Measurements from ENCODE around the gene GDF10. TPM values are rescaled to one million over a fixed set of nuclear protein-coding genes. Genes with fewer than 3 reads are reported as not detected.

GDF10 gene
- total RNA-seq, 2 experiments from 2014 or later: 0.50 to 0.56 TPM

DNA sequence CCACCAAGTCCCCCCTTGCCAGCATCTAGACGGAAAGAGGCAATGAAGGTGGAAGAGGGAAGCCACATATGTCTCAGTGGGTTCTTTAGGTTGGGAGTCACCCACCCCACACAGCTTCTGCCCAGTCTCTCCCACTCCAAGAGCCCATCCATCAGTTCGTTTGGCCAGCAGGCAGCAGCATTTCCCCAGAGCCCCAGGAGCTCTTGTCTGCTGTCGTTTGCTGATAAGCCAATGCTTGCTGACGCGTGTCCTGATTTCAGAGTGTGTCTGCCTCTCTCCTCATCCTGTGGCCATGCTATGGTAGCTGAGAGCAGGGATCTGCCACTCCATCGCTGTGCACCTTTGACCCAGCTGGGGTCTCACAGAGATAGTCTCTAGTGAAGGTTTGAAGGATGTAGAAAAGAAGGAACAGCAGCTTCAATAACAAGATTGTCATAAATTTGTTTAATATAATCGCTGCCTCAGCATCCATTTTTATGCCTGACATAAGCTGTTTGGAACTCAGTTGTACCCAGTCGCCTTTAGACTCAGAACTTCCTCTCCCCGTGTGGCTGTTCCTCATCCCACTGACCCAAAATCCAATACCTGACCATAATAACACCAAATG lies 39.4 kb upstream of the GDF10 start:
- Mint-ChIP-seq H3K36me3 (peaks cover 6% of the 10 kb centered on the region), H3K27ac (peak overlapping the region; percentile 96), H3K4me3 (peak overlapping the region; percentile 36), H3K4me1 (ENCODE audit: low read depth) (peaks cover 91% of the 10 kb centered on the region), H3K27me3 (peaks cover 1% of the 10 kb centered on the region), H3K9me3 (peaks cover 3% of the 10 kb centered on the region)
- peak; percentile 61 for DNase-seq
- intact Hi-C loops (cut with micrococcal nuclease): loop anchor here (1.0 to 2.0 kb wide), 2 partner anchors 52 to 54 kb away; no protein-coding TSS in a partner anchor
- ChIA-PET POLR2A (no interaction called here), CTCF (interaction anchor here (0.6 to 2.4 kb wide), 6 partner anchors 11 to 213 kb away, joined by 3 to 12 read pairs (median 5); no protein-coding TSS in a partner anchor)

- intact Hi-C loops (cut with micrococcal nuclease): loop anchor here (2.0 kb wide), 1 partner anchor 54 kb away; no protein-coding TSS in a partner anchor
- POLR2A ChIA-PET: no interaction called here
- Mint-ChIP-seq H3K4me3 (peak overlapping the region; percentile 36), H3K9me3 (peaks cover 8% of the 10 kb centered on the region), H3K27ac (peak overlapping the region; percentile 96), H3K27me3 (peaks cover 1% of the 10 kb centered on the region), H3K4me1 (ENCODE audit: low read depth) (peaks cover 91% of the 10 kb centered on the region), H3K36me3 (peaks cover 12% of the 10 kb centered on the region)
- peak; percentile 63 for DNase-seq
- CTCF ChIA-PET: interaction anchor here (0.6 to 2.4 kb wide), 5 partner anchors 11 to 213 kb away, joined by 3 to 12 read pairs (median 6); no protein-coding TSS in a partner anchor
These were observed 38.9 kb upstream of the GDF10 start for GRCh38 chr10:47261121-47261520.

GRCh38 chr10:47261556-47261955 lies 38.4 kb upstream of the GDF10 start:
- Mint-ChIP-seq H3K9me3 (peaks cover 13% of the 10 kb centered on the region), H3K36me3 (peaks cover 12% of the 10 kb centered on the region), H3K4me1 (ENCODE audit: low read depth) (peaks cover 91% of the 10 kb centered on the region), H3K4me3 (peak overlapping the region; percentile 36), H3K27me3 (peaks cover 1% of the 10 kb centered on the region), H3K27ac (peak overlapping the region; percentile 96)
- peak; percentile 16 for DNase-seq
- ChIA-PET CTCF (interaction anchor here (2.0 to 2.4 kb wide), 3 partner anchors 50 to 214 kb away, joined by 6 to 12 read pairs (median 11); no protein-coding TSS in a partner anchor), POLR2A (no interaction called here)
- intact Hi-C loops (cut with micrococcal nuclease): loop anchor here (2.0 kb wide), 1 partner anchor 55 kb away; no protein-coding TSS in a partner anchor

DNA sequence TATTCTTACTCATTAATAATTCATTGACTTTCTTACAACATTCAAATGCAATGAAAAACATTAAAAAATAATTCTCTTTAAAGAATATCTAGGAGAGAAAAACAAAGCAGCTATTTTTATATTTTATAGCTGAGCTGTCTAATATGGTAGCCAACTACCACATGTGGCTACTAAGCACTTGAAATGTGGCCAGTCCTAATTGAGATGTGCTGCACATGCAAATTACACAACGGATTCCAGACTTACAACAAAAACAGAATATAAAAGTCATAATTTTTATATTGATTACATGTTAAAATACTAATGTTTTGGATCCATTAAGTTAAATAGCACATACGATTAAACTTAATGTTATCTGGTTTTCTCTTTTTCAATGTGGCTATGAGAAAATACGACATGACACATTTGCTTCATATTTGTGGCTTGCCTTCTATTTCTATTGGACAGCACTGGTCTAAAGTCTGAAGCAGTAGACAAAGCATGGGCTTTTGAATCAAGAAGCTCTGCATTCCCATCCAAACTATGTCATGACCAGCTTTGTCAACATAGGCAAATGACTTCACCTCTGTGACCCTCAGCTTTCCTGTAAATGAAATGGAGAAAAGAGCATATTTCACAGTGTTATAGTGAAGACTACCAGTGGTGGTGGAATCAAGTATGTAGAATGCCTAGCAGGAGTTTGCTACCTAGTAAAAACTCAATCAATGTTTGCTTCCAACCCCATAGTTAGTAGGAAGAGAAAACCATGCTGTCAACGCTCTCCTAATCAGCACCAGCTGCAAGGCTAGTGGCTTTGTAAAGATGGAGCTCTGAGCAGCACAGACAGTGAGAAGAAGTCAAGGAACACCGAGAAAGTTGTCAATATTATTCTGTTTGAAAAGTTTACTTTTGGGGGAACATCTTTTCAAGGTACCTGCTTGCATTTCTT lies 37.1 kb upstream of the GDF10 start:
- H3K27ac Mint-ChIP-seq: no peak overlapping the region
- DNase-seq: peak; percentile 6
- peaks cover 87% of the 10 kb centered on the region for H3K4me1 Mint-ChIP-seq (ENCODE audit: low read depth)
- H3K36me3 Mint-ChIP-seq: peaks cover 9% of the 10 kb centered on the region
- H3K4me3 Mint-ChIP-seq: no peak overlapping the region
- CTCF ChIA-PET: no interaction called here
- H3K27me3 Mint-ChIP-seq: peaks cover 1% of the 10 kb centered on the region
- H3K9me3 Mint-ChIP-seq: peaks cover 16% of the 10 kb centered on the region
- intact Hi-C loops (cut with micrococcal nuclease): no loop called here
- POLR2A ChIA-PET: no interaction called here

- Mint-ChIP-seq H3K4me3 (peak overlapping the region; percentile 55), H3K27me3 (peaks cover 1% of the 10 kb centered on the region), H3K9me3 (peaks cover 16% of the 10 kb centered on the region), H3K36me3 (peaks cover 9% of the 10 kb centered on the region), H3K27ac (peak overlapping the region; percentile 88), H3K4me1 (ENCODE audit: low read depth) (peaks cover 79% of the 10 kb centered on the region)
- POLR2A ChIA-PET: no interaction called here
- CTCF ChIA-PET: interaction anchor here (0.6 kb wide), 1 partner anchor 9 kb away, joined by 4 read pairs; no protein-coding TSS in a partner anchor
- intact Hi-C loops (cut with micrococcal nuclease): loop anchor here (1.0 kb wide), 1 partner anchor 8 kb away; no protein-coding TSS in a partner anchor
- peak; percentile 81 for DNase-seq
These were observed 35.2 kb upstream of the GDF10 start for GRCh38 chr10:47264797-47265281.

DNA sequence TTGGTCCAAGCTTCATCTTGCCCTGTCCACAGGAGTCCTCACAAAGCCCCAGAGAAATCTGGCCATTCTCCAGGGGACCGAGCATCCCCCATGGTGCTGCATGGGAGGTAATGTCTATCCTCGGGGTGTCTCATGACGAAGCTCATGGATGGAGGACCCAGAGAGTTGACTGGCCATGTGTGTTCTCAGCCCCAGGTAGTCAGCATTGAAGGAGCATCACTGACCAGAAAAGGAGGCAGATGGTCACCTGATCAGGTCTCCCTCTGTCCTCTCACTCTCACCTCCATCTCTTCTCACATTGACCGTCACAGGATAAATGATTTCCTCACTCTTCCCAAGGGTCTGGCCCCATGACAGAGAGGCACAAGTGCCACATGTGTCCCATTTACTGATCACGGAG lies 33.4 kb upstream of the GDF10 start:
- H3K4me3 Mint-ChIP-seq: no peak overlapping the region
- H3K27me3 Mint-ChIP-seq: peaks cover 1% of the 10 kb centered on the region
- DNase-seq: peak; percentile 7
- ChIA-PET POLR2A (no interaction called here), CTCF (no interaction called here)
- intact Hi-C loops (cut with micrococcal nuclease): no loop called here
- H3K9me3 Mint-ChIP-seq: peaks cover 16% of the 10 kb centered on the region
- peaks cover 9% of the 10 kb centered on the region for H3K36me3 Mint-ChIP-seq
- H3K4me1 Mint-ChIP-seq (ENCODE audit: low read depth): peaks cover 65% of the 10 kb centered on the region
- no peak overlapping the region for H3K27ac Mint-ChIP-seq

DNA sequence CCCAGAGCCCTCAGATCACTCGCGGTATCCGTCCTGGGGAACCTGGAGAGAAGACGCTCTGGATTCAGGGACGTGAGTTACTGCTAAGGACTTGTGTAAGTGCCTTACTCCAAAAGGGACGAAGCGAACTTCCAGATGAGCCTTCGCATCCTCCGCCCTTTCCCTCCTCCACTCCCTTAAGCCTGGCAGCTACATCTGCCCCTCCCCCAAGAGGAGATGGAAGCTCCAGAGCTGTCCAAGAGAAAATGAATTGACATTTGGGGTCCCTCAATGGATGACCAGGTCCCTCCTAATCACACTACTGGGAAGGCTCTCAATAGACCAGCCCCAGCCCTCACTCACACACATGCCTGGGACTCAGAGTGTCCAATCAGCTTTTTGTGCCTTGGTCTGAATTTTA lies 31.3 kb upstream of the GDF10 start:
- H3K4me3 Mint-ChIP-seq: no peak overlapping the region
- peaks cover 1% of the 10 kb centered on the region for H3K27me3 Mint-ChIP-seq
- DNase-seq: no peak
- POLR2A ChIA-PET: no interaction called here
- H3K9me3 Mint-ChIP-seq: peaks cover 22% of the 10 kb centered on the region
- H3K27ac Mint-ChIP-seq: no peak overlapping the region
- H3K36me3 Mint-ChIP-seq: peaks cover 11% of the 10 kb centered on the region
- CTCF ChIA-PET: interaction anchor here (0.9 to 1.0 kb wide), 2 partner anchors 61 to 192 kb away, joined by 3 read pairs; no protein-coding TSS in a partner anchor
- H3K4me1 Mint-ChIP-seq (ENCODE audit: low read depth): peaks cover 50% of the 10 kb centered on the region
- intact Hi-C loops (cut with micrococcal nuclease): no loop called here

DNA sequence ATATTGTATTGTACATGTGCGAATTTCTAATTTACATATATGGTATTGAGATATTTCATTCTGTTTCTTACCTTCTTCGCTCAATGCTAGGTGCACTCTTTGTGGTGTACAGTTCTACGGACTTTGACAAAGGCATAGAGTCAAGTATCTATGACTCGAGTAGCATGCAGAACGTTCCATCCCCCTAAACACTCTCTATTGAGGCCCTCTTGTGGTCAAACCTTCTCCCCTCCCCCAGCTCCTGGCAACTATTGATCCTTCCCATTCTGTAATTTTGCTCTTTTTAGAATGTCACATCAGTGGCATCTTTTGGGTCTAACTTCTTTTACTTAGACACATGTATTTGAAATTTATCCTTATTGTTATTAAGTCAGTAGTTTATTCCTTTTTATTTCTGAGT lies 30.7 kb upstream of the GDF10 start:
- Mint-ChIP-seq H3K27ac (no peak overlapping the region), H3K4me3 (no peak overlapping the region), H3K9me3 (peaks cover 22% of the 10 kb centered on the region), H3K36me3 (peaks cover 11% of the 10 kb centered on the region), H3K4me1 (ENCODE audit: low read depth) (peaks cover 44% of the 10 kb centered on the region), H3K27me3 (peaks cover 1% of the 10 kb centered on the region)
- intact Hi-C loops (cut with micrococcal nuclease): no loop called here
- peak; percentile 8 for DNase-seq
- ChIA-PET CTCF (interaction anchor here (1.0 kb wide), 1 partner anchor 193 kb away, joined by 3 read pairs; no protein-coding TSS in a partner anchor), POLR2A (no interaction called here)

DNA sequence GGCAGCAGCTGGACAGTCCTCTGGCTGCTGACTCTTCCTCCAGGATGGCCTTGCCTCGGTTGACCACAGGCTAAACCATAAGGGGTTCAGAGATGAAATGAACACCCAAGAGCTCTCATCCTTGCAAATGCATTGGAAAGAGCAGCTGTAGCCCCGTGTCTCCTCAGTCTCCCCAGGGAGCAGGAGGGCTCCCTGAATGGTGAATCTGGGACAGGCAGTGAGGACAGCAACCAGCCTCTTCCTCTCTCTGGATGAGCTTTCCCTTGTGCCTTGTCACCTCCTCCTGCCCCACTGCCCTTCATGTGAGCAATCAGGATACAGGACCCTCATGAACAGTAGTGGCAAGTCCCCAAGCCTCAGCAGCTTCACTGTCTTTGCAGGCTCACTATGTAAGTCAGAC lies 23.9 kb upstream of the GDF10 start:
- intact Hi-C loops (cut with micrococcal nuclease): no loop called here

GRCh38 chr10:47276576-47277351 lies 23.2 kb upstream of the GDF10 start:
- H3K27ac Mint-ChIP-seq: peak overlapping the region; percentile 16
- POLR2A ChIA-PET: no interaction called here
- H3K4me3 Mint-ChIP-seq: no peak overlapping the region
- intact Hi-C loops (cut with micrococcal nuclease): no loop called here
- H3K36me3 Mint-ChIP-seq: peaks cover 2% of the 10 kb centered on the region
- H3K27me3 Mint-ChIP-seq: no peaks in the 10 kb centered on the region
- DNase-seq: no peak
- CTCF ChIA-PET: interaction anchor here (1.1 kb wide), 1 partner anchor 35 kb away, joined by 3 read pairs; no protein-coding TSS in a partner anchor
- peaks cover 24% of the 10 kb centered on the region for H3K4me1 Mint-ChIP-seq (ENCODE audit: low read depth)
- peaks cover 6% of the 10 kb centered on the region for H3K9me3 Mint-ChIP-seq

More for the DNA sequence above, 23.9 kb upstream of the GDF10 start:
- Mint-ChIP-seq H3K27me3 (no peaks in the 10 kb centered on the region), H3K4me3 (no peak overlapping the region), H3K27ac (no peak overlapping the region), H3K36me3 (peaks cover 2% of the 10 kb centered on the region), H3K9me3 (peaks cover 6% of the 10 kb centered on the region), H3K4me1 (ENCODE audit: low read depth) (peaks cover 24% of the 10 kb centered on the region)
- POLR2A ChIA-PET: no interaction called here
- CTCF ChIA-PET: no interaction called here
- no peak for DNase-seq

DNA sequence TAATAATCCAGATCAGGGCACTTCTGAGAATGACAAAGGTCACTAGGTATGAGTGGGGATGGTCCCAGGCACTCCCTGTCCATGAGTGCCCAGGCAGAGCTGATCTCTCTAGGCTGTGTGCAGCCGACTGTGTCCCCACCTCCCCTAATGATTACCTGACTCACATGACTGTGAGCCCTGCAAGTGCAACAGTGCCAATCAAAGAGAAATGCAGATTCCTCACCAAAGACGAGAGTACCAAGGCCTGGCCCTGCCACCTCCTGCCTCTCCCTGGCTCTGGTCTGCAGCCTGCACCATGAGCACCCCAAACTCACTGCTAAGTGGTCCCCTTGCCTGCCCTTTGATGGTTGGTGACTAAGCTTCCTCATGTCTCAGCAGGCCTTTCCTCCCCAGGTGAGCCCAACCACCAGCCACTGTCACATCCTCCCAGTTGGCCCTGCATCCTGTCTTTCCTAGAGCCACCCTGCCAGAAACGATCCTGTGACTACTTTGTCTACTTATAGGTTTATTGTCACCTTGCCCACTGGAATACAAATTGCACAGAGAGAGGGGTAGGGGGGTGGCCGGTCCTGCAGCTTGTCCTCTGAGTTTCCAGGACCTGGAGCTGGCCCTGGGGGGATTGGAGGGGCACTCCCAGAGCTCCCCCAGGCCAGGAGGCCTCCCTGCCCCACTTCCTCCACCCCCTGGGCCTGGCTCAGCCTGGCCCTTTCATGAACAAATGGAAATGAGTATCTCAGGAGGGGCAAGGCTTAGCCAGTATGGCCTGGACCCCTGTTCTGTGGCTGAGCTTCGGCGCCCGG lies 22.4 kb upstream of the GDF10 start:
- peak overlapping the region; percentile 17 for H3K4me3 Mint-ChIP-seq
- intact Hi-C loops (cut with micrococcal nuclease): no loop called here
- H3K27ac Mint-ChIP-seq: peak overlapping the region; percentile 16
- H3K36me3 Mint-ChIP-seq: peaks cover 2% of the 10 kb centered on the region
- ChIA-PET CTCF (interaction anchor here (1.1 kb wide), 1 partner anchor 34 kb away, joined by 3 read pairs; no protein-coding TSS in a partner anchor), POLR2A (no interaction called here)
- H3K27me3 Mint-ChIP-seq: no peaks in the 10 kb centered on the region
- peaks cover 24% of the 10 kb centered on the region for H3K4me1 Mint-ChIP-seq (ENCODE audit: low read depth)
- peak; percentile 73 for DNase-seq
- peaks cover 3% of the 10 kb centered on the region for H3K9me3 Mint-ChIP-seq

All from activated CD4-positive, alpha-beta memory T cell treated with anti-CD3 and anti-CD28 coated beads for 36 hours (primary cell).